HG03064 (cell line): ENCODE data around the gene NTSR2.

Source experiments
- ATAC-seq: cut with Tn5 transposase; IDR thresholded peaks from one replicate; pipeline ENCODE4 v1.9.1; 2021; ENCODE audit warnings: low read depth; ENCODE audit not compliant: unreplicated experiment

NTSR2 gene

GRCh38 chr2:11701206-11701605, 31.2 kb upstream of the NTSR2 start:
- no peak for ATAC-seq

- no peak for ATAC-seq
These were observed 30.0 kb upstream of the NTSR2 start for GRCh38 chr2:11699686-11700670.

- no peak for ATAC-seq
These were observed 28.3 kb upstream of the NTSR2 start for GRCh38 chr2:11698009-11698922.

GRCh38 chr2:11697103-11697871, 27.3 kb upstream of the NTSR2 start:
- no peak for ATAC-seq

GRCh38 chr2:11696736-11697102, 26.7 kb upstream of the NTSR2 start:
- ATAC-seq, result no peak

GRCh38 chr2:11695576-11695975, 25.6 kb upstream of the NTSR2 start:
- ATAC-seq, result no peak

- ATAC-seq, result peak; percentile 74
These were observed 23.0 kb upstream of the NTSR2 start for GRCh38 chr2:11692966-11693521.

- no peak for ATAC-seq
These were observed 21.2 kb upstream of the NTSR2 start for GRCh38 chr2:11691076-11691660.

- ATAC-seq, result peak; percentile 57
These were observed 18.5 kb upstream of the NTSR2 start for GRCh38 chr2:11688222-11689069.

- no peak for ATAC-seq
These were observed 17.7 kb upstream of the NTSR2 start for GRCh38 chr2:11687736-11688135.

- no peak for ATAC-seq
These were observed 16.0 kb upstream of the NTSR2 start for GRCh38 chr2:11685906-11686470.

GRCh38 chr2:11684894-11685460, 15.0 kb upstream of the NTSR2 start:
- ATAC-seq, result no peak

- ATAC-seq, result no peak
These were observed 14.0 kb upstream of the NTSR2 start for GRCh38 chr2:11683966-11684365.

- no peak for ATAC-seq
These were observed 13.5 kb upstream of the NTSR2 start for GRCh38 chr2:11683476-11683875.

GRCh38 chr2:11682590-11682915, 12.6 kb upstream of the NTSR2 start:
- ATAC-seq, result no peak

GRCh38 chr2:11681722-11682589, 12.0 kb upstream of the NTSR2 start:
- no peak for ATAC-seq

GRCh38 chr2:11680901-11681721, 11.1 kb upstream of the NTSR2 start:
- ATAC-seq, result no peak
